ENCODE results near the gene SOHLH2.

The SOHLH2 gene

DNA sequence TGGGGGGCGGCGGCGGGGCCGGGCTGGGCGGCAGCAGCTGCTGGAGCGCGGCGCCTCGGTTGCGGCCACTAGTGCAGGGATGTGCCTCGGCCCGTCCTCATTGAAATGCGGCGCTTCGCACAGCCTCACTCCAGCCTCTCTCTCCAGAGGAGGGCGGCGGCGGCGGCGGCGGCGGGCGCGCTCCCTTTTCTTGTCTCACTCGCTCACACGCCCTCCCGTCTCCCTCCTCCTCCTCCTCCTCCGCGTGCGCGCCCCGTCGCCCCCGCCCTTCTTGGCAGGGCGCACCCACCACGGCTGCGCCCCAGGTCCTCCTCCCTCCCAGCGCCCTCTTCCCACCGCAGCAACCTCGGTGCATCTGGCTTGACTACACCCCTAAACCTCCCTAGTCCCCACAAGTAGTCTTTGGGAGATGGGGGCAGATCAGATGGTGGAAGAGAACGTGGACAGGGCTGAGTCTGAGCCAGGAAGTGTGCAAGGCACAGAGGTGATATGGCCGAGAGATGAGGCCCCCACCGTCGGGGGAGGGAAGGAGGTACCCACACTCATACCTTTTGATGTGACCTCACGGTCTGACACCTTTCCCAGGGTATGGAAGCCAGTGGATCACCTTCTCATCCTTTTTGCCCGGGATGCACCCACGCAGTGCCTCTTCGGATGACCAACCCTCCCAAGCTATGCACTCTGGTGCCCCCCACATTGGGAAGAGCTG is 83.0 kb downstream of the SOHLH2 start, which contains the start of gene DCLK1:
DCLK1 (minus strand) TSS at position 161 of the 709 bp plus-strand sequence.
- no peak for DNase-seq

- DNase-seq, result no peak
Observed at GRCh38 chr13:36130552-36131221, 83.7 kb downstream of the SOHLH2 start.

- DNase-seq, result no peak
Observed at GRCh38 chr13:36130193-36130551, 84.2 kb downstream of the SOHLH2 start.

DNA sequence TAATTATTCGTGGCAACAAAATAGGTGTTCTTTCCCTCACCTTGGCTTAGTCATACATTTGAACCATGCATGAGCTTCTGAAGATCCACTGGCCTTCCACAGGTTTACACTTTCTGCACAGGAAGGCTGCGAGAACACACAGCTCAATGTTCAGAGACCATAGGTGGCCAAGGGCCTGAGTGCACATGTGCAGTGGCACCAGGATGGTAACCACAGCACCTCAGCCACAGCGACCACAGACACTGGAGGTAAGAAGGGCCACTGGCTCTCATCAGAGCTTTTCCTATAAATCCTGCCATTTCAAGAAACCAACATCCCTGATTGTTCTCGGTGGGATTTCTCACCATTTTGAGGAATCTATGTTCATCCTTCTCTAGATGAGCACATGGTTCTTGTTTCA is 84.8 kb downstream of the SOHLH2 start:
- no peak for DNase-seq

DNA sequence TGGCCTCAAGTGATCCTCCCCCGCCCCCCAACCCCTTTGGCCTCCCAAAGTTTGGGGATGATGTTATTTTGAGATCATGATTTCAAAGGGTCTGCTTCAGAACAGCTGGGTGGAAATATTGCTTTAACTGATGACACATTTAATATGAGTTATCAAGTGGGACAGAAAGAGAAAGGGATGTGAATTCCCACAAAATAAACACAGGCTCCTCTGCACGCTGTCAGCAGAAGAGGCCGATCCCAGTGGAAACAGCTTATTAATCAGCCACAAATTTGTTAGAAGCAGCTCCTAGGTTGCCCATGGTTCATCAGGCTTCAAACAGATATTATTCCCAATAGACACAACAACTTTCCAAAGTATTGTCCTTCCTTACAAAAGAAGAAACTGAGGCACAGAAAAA is 87.9 kb downstream of the SOHLH2 start:
- DNase-seq, result no peak

GRCh38 chr13:36125841-36126240 is 88.5 kb downstream of the SOHLH2 start:
- DNase-seq, result no peak

DNA sequence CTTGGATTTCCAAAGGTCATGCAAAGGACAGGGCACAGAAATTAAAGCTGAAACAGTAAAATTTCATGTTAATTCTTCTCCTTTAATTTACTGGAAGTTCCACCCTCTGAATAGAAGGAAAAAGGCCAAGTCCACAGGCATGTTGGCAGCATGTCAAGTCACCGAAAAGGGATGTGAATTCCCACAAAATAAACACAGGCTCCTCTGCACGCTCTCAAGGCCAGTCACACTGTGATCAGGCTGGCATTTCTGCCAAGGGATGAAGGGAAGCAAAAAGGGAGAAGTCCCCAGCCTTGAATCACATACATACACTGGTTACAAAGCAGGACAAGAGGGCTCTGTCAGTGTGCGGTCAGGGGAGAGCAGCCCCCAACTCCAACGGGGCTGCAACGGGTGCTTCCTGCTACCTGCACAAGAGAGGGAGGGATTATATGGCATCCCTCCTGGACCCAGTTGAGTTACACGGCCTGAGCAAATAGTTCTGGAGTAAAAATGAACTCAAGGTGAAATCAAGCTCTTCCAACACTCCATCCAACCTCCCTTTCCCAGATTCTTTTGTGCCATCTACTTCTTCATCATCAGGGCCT is 90.0 kb downstream of the SOHLH2 start:
- no peak for DNase-seq
